Peyer's patch (tissue), 4 donors: Measurements from ENCODE around the gene NPRL2. TPM values are rescaled to one million over a fixed set of nuclear protein-coding genes. Genes with fewer than 3 reads are reported as not detected.

ENCODE experiments used
- DNase-seq, 3 donors: peaks; one replicate each; pipeline ENCODE4 v3.0.0-alpha.2; 2017 to 2019
- H3K27ac ChIP-seq, 4 donors: fragments of 200-600 bp; sonication (generic); one replicate each; pipeline ENCODE4 v1.5.1; 2016 to 2019
- H3K27me3 ChIP-seq, 2 donors: fragments of 200-600 bp; sonication (generic); one replicate each; pipeline ENCODE4 v1.5.1; 2019
- H3K36me3 ChIP-seq, 3 donors: fragments of 200-600 bp; sonication (generic); one replicate each; pipeline ENCODE4 v1.5.1; 2016 to 2019
- H3K4me1 ChIP-seq, 4 donors: fragments of 200-600 bp; sonication (generic); one replicate each; pipeline ENCODE4 v1.5.1; 2016 to 2019
- H3K4me3 ChIP-seq, 4 donors: fragments of 200-600 bp; sonication (generic); 1 replicate in 3 of 4; 2 replicates in 1 of 4; pipeline ENCODE4 v1.5.1; 2016 to 2019; ENCODE audit warnings: mild to moderate bottlenecking in 1 of 4
- H3K9me3 ChIP-seq, 4 donors: fragments of 200-600 bp; sonication (generic); one replicate each; pipeline ENCODE4 v1.5.1; 2016 to 2019; ENCODE audit warnings: mild to moderate bottlenecking in 1 of 4
- CTCF ChIP-seq, 6 experiments: fragments of 450-650 bp in 4 of 6; fragments of 200-600 bp in 2 of 6; sonication (generic) in 1 of 6; IDR thresholded peaks; one replicate each; pipeline ENCODE4 v1.5.1; 2017 to 2019; ENCODE audit warnings: antibody characterized with exemption in 6 of 6, mild to moderate bottlenecking in 3 of 6, moderate library complexity in 1 of 6
- POLR2A ChIP-seq, 2 donors: fragments of 450-650 bp; IDR thresholded peaks; one replicate each; pipeline ENCODE4 v1.5.1; 2017; ENCODE audit warnings: antibody characterized with exemption in 2 of 2, mild to moderate bottlenecking in 2 of 2, moderate library complexity in 2 of 2
- total RNA-seq, 4 donors: library from RNA; depleted of rRNA; stranded (reverse); fragments of >200 nt; gene quantifications; one replicate each; pipeline ENCODE4 v1.1.0, GENCODE V29; 2016

Gene NPRL2
- total RNA-seq, 4 donors from 2014 or later: 19.1 to 45.4 (median 28.3) TPM

- DNase-seq: no peak
- TF ChIP-seq CTCF (IDR thresholded peaks at IDR 0.05) (no peak), POLR2A (IDR thresholded peaks at IDR 0.05) (no peak)
- Histone ChIP-seq H3K36me3 (no peaks in the 10 kb centered on the region), H3K4me3 (no peak overlapping the region), H3K27me3 (no peaks in the 10 kb centered on the region), H3K27ac (no peak overlapping the region), H3K4me1 (peaks cover 0 to 6% (median 0%) of the 10 kb centered on the region in 4 donors), H3K9me3 (no peaks in the 10 kb centered on the region)
Observed at GRCh38 chr3:50375258-50375931, 24.8 kb upstream of the NPRL2 start.

- H3K27me3 ChIP-seq: no peaks in the 10 kb centered on the region
- H3K4me3 ChIP-seq: no peak overlapping the region
- no peaks in the 10 kb centered on the region for H3K36me3 ChIP-seq
- DNase-seq: no peak
- peaks cover 0 to 6% (median 0%) of the 10 kb centered on the region in 4 donors for H3K4me1 ChIP-seq
- H3K27ac ChIP-seq: no peak overlapping the region
- H3K9me3 ChIP-seq: no peaks in the 10 kb centered on the region
- no peak for TF ChIP-seq POLR2A (IDR thresholded peaks at IDR 0.05)
- TF ChIP-seq CTCF (IDR thresholded peaks at IDR 0.05): no peak
Observed at GRCh38 chr3:50374363-50375257, 24.0 kb upstream of the NPRL2 start.

- Histone ChIP-seq H3K36me3 (no peaks in the 10 kb centered on the region), H3K4me3 (no peak overlapping the region), H3K27ac (no peak overlapping the region), H3K9me3 (no peaks in the 10 kb centered on the region), H3K4me1 (peaks cover 0 to 6% (median 0%) of the 10 kb centered on the region in 4 donors), H3K27me3 (no peaks in the 10 kb centered on the region)
- TF ChIP-seq CTCF (IDR thresholded peaks at IDR 0.05) (no peak), POLR2A (IDR thresholded peaks at IDR 0.05) (no peak)
- no peak for DNase-seq
Observed at GRCh38 chr3:50373146-50374051, 22.8 kb upstream of the NPRL2 start.

GRCh38 chr3:50372349-50372748 lies 21.8 kb upstream of the NPRL2 start:
- H3K9me3 ChIP-seq: no peaks in the 10 kb centered on the region
- H3K27me3 ChIP-seq: no peaks in the 10 kb centered on the region
- H3K4me3 ChIP-seq: no peak overlapping the region
- peaks cover 0 to 6% (median 0%) of the 10 kb centered on the region in 4 donors for H3K4me1 ChIP-seq
- no peak overlapping the region for H3K27ac ChIP-seq
- H3K36me3 ChIP-seq: no peaks in the 10 kb centered on the region
- DNase-seq: peak in 2 of 3 donors; percentile 84 to 87
- TF ChIP-seq POLR2A (IDR thresholded peaks at IDR 0.05): no peak
- TF ChIP-seq CTCF (IDR thresholded peaks at IDR 0.05): no peak

- Histone ChIP-seq H3K4me3 (no peak overlapping the region), H3K27ac (no peak overlapping the region), H3K9me3 (no peaks in the 10 kb centered on the region), H3K27me3 (no peaks in the 10 kb centered on the region), H3K4me1 (peaks cover 0 to 6% (median under 1%) of the 10 kb centered on the region in 4 donors), H3K36me3 (no peaks in the 10 kb centered on the region)
- TF ChIP-seq CTCF (IDR thresholded peaks at IDR 0.05): no peak
- no peak for TF ChIP-seq POLR2A (IDR thresholded peaks at IDR 0.05)
- DNase-seq: no peak
Observed at GRCh38 chr3:50371133-50371685, 20.6 kb upstream of the NPRL2 start.
